ENCODE results near the gene TMEM218.

Gene TMEM218

GRCh38 chr11:125141686-125142535 lies 30.5 kb upstream of the TMEM218 start:
- peak; percentile 31 for DNase-seq (ENCODE audit: low read depth)
- TF ChIP-seq, protein P1, sequence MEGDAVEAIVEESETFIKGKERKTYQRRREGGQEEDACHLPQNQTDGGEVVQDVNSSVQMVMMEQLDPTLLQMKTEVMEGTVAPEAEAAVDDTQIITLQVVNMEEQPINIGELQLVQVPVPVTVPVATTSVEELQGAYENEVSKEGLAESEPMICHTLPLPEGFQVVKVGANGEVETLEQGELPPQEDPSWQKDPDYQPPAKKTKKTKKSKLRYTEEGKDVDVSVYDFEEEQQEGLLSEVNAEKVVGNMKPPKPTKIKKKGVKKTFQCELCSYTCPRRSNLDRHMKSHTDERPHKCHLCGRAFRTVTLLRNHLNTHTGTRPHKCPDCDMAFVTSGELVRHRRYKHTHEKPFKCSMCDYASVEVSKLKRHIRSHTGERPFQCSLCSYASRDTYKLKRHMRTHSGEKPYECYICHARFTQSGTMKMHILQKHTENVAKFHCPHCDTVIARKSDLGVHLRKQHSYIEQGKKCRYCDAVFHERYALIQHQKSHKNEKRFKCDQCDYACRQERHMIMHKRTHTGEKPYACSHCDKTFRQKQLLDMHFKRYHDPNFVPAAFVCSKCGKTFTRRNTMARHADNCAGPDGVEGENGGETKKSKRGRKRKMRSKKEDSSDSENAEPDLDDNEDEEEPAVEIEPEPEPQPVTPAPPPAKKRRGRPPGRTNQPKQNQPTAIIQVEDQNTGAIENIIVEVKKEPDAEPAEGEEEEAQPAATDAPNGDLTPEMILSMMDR (IDR thresholded peaks at IDR 0.05; ENCODE audit: insufficient read depth, low read depth, low read length, missing control alignments) = peak; percentile 92

GRCh38 chr11:125141178-125141577 lies 29.8 kb upstream of the TMEM218 start:
- H3K4me3 ChIP-seq (ENCODE audit: low read length) = no peak overlapping the region
- no peak for DNase-seq (ENCODE audit: low read depth)
- TF ChIP-seq, protein P1 (IDR thresholded peaks at IDR 0.05; ENCODE audit: insufficient read depth, low read depth, low read length, missing control alignments) = no peak

More at GRCh38 chr11:125141686-125142535, 30.5 kb upstream of the TMEM218 start:
- no peak overlapping the region for H3K4me3 ChIP-seq (ENCODE audit: low read length)

DNA sequence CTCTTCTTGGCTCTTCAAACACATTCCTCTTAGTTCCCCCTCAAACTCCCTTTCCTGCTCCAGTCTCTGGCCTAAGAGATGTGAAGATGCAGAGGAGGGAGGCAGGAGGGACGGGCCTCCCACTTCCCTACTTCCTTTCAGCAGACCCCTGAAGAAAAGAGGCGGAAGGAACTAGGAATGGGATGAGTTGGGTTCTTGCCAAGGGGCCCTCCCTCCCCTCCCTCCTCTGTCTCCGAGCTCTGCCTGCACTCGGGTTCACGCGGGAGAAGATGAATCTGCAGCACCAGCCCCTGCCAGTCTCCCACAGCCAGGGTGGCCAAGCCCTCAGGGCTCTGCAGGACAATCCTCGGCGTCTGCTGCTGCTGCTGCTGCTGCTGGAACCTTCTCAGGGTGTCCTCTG lies 28.8 kb upstream of the TMEM218 start:
- TF ChIP-seq, protein P1 (IDR thresholded peaks at IDR 0.05; ENCODE audit: insufficient read depth, low read depth, low read length, missing control alignments) = no peak
- H3K4me3 ChIP-seq (ENCODE audit: low read length) = no peak overlapping the region
- DNase-seq (ENCODE audit: low read depth) = no peak

- DNase-seq (ENCODE audit: low read depth) = no peak
- TF ChIP-seq, protein P1 (IDR thresholded peaks at IDR 0.05; ENCODE audit: insufficient read depth, low read depth, low read length, missing control alignments) = no peak
- no peak overlapping the region for H3K4me3 ChIP-seq (ENCODE audit: low read length)
Observed at GRCh38 chr11:125139778-125140177, 28.4 kb upstream of the TMEM218 start.

GRCh38 chr11:125138966-125139365 lies 27.5 kb upstream of the TMEM218 start:
- TF ChIP-seq, protein P1 (IDR thresholded peaks at IDR 0.05; ENCODE audit: insufficient read depth, low read depth, low read length, missing control alignments) = no peak
- no peak overlapping the region for H3K4me3 ChIP-seq (ENCODE audit: low read length)
- no peak for DNase-seq (ENCODE audit: low read depth)

DNA sequence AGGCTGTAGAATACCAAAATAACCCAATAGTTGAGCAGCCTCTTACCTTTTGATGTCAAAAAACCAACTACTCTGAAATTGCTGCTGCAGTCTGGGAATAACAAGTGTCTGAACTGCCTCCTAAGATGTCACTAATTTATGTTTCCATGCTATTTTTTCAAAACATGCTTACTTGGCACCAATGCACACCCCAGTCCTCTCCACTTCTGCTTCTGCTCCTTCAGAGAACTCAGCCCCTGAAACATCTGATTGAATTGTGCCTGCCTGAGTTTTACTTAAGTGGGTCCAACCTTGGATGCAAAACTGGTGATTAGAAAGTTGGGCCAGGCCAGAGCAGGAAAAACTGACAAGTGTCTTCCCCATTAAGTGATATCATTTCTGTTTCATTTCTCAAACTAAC lies 24.6 kb upstream of the TMEM218 start:
- DNase-seq (ENCODE audit: low read depth) = no peak
- no peak overlapping the region for H3K4me3 ChIP-seq (ENCODE audit: low read length)
- TF ChIP-seq, protein P1 (IDR thresholded peaks at IDR 0.05; ENCODE audit: insufficient read depth, low read depth, low read length, missing control alignments) = no peak

GRCh38 chr11:125132596-125132995 lies 21.2 kb upstream of the TMEM218 start:
- DNase-seq (ENCODE audit: low read depth) = no peak
- H3K4me3 ChIP-seq (ENCODE audit: low read length) = no peak overlapping the region
- TF ChIP-seq, protein P1 (IDR thresholded peaks at IDR 0.05; ENCODE audit: insufficient read depth, low read depth, low read length, missing control alignments) = no peak

All from epithelial cell of esophagus (primary cell).